HUES6 (cell line): ENCODE data around the gene SPATA9.
"Not testable (repeated sequence)": the region's sequence is repeated elsewhere in the genome, so short reads cannot be mapped to it uniquely, and the experiment has no call there.

Experiments
- H3K27ac ChIP-seq: 2 replicates; pipeline ENCODE4 v1.7.0; 2013; ENCODE audit warnings: low read depth, mild to moderate bottlenecking, low read length, inconsistent platforms
- H3K27me3 ChIP-seq: 2 replicates; pipeline ENCODE4 v1.6.1; 2013; ENCODE audit warnings: low read length; ENCODE audit not compliant: control insufficient read depth, insufficient read depth
- H3K36me3 ChIP-seq: 2 replicates; pipeline ENCODE4 v1.6.1; 2013; ENCODE audit warnings: low read length; ENCODE audit not compliant: control insufficient read depth, insufficient read depth
- H3K4me1 ChIP-seq: 2 replicates; pipeline ENCODE4 v1.6.1; 2013; ENCODE audit warnings: low read length; ENCODE audit not compliant: control insufficient read depth, insufficient read depth
- H3K4me3 ChIP-seq: 2 replicates; pipeline ENCODE4 v1.5.1; 2013; ENCODE audit warnings: low read depth, low read length
- H3K9ac ChIP-seq: one replicate; pipeline ENCODE4 v1.6.1; 2013; ENCODE audit warnings: mild to moderate bottlenecking, low read length
- H3K9me3 ChIP-seq: 2 replicates; pipeline ENCODE4 v1.6.1; 2013; ENCODE audit warnings: low read depth, low read length; ENCODE audit not compliant: control insufficient read depth, insufficient read depth

Gene SPATA9

DNA sequence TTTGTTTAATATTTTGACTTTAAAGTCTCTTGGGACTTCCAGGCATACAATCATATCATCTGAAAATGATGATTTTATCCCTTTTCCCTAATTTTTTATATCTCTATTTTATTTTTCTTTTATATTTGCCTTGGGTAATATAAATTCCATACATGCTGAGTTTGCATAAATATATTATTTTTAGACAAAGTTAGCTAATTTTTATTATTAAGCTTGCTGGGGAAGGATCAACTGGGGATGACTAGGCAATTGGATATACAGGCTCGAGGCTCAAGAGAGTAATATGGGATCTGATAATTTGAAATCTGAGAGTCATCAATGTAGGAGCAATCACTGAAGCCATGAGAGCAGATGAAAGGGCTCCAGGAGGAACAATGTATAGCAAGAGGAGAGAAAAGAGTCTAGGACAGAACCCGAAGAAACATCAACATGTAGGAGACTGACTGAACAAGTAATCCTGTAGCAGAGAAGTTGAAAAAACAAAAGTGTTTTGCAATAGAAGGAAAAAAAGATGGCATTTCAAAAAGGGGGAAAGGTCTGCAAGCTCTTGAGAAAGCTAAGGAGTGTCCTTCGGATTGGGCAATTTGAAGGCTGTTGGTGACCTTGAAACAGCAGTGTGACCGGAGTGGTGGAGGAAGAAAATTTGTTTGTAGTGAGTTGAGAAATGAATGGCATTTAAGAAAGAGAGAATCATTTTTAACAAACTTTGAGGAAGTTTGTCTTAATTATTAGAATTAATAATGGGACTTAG is 31.3 kb upstream of the SPATA9 start:
- Histone ChIP-seq H3K27me3 (no peaks in the 10 kb centered on the region; the same call in 1 of the 2 replicates), H3K4me1 (peaks cover 26% of the 10 kb centered on the region), H3K36me3 (no peaks in the 10 kb centered on the region), H3K4me3 (no peak overlapping the region), H3K9me3 (no peaks in the 10 kb centered on the region), H3K9ac (no peak overlapping the region), H3K27ac (no peak overlapping the region)

DNA sequence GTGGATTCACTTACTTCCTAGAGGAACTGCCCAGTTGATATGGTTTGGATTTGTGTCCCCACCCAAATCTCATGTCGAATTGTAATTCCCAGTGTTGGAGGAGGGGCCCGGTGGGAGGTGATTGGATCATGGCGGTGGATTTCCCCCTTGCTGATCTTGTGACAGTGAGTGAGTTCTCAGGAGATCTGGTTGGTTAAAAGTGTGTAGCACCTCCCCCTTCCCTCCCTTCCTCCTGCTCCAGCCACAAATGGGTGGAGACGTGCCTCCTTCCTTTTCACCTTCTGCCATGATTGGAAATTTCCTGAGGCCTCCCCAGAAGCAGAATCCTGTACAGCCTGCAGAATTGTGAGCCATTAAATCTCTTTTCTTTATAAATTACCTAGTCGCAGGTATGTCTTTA is 30.5 kb upstream of the SPATA9 start:
- H3K27me3 ChIP-seq, H3K9ac ChIP-seq, H3K36me3 ChIP-seq, H3K9me3 ChIP-seq, H3K4me3 ChIP-seq, H3K27ac ChIP-seq: not testable (repeated sequence)
- H3K4me1 ChIP-seq = peaks cover 24% of the 10 kb centered on the region

DNA sequence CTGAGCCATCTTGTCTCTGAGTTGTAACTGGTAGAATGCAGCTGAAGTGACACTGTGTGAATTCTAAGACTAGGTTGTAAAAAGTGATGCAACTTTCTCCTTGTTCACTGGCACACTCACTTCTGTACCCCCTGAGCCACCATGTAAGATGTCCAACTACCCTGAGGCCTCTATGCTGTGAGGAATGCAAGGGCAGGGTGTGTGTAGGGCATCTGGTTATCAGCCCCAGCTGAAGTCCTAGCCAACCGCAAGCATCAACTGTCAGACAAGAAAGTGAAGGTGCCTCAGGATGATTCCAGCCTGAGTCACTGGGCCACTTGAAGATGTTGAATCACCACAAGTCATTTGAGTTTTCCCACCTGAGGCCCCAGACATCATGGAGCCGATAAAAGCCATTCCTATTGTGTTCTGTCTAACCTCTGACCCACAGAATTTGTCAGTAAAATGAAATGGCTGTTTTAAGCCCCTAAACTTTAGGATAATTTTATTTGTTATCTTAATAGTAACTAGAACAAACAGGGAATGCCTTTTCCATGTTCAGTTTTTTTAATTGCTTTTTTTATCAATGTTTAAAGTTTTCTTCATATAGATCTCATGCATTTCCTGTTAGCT is 29.7 kb upstream of the SPATA9 start:
- no peaks in the 10 kb centered on the region for H3K9me3 ChIP-seq
- peak overlapping the region; percentile 44; the same call in 1 of the 2 replicates for H3K27ac ChIP-seq
- H3K4me3 ChIP-seq = no peak overlapping the region; the same call in 1 of the 2 replicates
- H3K4me1 ChIP-seq = peaks cover 17% of the 10 kb centered on the region
- H3K9ac ChIP-seq = no peak overlapping the region
- no peaks in the 10 kb centered on the region for H3K36me3 ChIP-seq
- H3K27me3 ChIP-seq = no peaks in the 10 kb centered on the region; the same call in 1 of the 2 replicates

DNA sequence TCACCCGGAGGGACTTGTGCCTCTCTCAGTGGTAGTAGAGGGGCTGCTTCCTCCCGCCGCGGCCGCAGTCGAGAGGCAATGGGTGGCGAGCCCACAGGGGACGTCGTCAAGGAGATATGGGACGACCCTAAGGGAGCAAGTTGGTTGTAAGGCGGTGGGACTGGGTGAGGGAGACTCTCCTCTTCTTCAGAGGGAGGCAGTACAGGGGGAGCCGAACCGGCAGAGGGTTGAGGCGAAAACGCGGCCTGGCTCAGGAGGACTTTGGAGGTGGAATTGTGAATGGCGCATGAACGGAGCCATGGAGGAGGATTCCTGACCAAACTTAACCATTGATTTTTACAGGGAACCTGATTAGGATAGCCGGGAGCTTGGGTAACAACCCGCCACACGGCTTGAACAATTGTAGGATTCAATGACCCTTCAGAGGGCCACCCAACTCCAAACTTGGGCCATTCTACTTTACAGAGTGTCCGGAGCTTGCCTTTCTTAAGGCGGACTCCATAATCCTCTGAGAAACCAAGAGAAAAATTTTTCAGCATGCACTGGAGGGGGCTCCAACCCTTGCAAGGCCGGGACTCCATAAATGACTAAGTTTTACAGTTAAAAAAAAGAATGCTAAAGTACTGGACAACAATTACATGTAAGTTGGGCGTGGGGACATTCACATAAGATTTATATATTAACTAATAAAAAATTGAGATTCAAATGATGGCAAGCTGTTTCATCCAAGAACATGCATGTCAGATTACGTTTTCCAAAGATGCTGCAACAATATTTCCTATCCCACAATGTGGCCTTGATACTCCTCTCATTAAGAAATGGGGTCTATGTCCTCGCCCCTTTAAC is 28.9 kb upstream of the SPATA9 start:
- Histone ChIP-seq H3K36me3 (no peaks in the 10 kb centered on the region), H3K9me3 (no peaks in the 10 kb centered on the region), H3K27me3 (no peaks in the 10 kb centered on the region; the same call in 1 of the 2 replicates), H3K4me1 (peaks cover 14% of the 10 kb centered on the region), H3K9ac (peak overlapping the region; percentile 45), H3K27ac (no peak overlapping the region; the same call in 1 of the 2 replicates), H3K4me3 (peak overlapping the region; percentile 63)

DNA sequence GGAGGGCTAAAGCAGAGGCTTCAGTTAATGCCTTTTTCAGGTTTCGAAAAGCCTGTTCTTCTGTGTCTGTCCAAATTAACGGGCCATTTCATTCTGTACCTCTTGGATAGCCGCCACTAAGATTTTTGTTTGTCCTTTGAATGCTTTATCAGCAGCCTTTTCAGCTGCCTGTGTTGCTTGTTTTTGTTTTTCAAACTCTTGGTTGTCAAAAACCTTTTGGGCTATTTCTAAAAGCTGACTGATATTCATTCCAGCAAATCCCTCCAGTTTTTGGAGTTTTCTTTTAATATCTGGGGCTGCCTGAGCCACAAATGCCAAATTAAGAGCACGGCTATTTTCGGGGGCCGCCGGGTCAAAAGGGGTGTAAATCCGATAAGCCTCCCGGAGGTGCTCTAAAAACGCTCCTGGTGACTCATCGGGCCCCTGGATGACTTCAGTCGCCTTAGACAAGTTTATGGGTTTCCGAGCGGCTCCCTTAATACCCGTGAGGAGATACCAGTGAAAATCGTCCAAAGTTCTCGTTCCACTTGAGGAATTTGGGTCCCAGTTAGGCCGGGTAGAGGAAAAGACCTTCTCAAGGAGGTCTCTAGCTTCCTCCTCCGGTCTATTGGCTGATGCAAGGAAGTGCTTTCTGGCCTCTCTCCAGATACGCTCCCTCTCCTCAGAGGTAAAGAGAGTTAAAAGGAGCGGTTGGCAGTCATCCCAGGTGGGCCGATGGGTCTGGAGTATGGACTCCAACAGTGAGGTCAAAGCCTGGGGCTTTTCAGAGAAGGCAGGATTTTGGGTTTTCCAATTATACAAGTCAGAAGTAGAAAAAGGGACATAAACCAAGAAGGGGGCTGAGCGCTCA is 28.1 kb upstream of the SPATA9 start:
- H3K4me3 ChIP-seq = peak overlapping the region; percentile 63
- peaks cover 14% of the 10 kb centered on the region for H3K4me1 ChIP-seq
- H3K9me3 ChIP-seq, H3K36me3 ChIP-seq, H3K27ac ChIP-seq, H3K27me3 ChIP-seq: not testable (repeated sequence)
- peak overlapping the region; percentile 45 for H3K9ac ChIP-seq

DNA sequence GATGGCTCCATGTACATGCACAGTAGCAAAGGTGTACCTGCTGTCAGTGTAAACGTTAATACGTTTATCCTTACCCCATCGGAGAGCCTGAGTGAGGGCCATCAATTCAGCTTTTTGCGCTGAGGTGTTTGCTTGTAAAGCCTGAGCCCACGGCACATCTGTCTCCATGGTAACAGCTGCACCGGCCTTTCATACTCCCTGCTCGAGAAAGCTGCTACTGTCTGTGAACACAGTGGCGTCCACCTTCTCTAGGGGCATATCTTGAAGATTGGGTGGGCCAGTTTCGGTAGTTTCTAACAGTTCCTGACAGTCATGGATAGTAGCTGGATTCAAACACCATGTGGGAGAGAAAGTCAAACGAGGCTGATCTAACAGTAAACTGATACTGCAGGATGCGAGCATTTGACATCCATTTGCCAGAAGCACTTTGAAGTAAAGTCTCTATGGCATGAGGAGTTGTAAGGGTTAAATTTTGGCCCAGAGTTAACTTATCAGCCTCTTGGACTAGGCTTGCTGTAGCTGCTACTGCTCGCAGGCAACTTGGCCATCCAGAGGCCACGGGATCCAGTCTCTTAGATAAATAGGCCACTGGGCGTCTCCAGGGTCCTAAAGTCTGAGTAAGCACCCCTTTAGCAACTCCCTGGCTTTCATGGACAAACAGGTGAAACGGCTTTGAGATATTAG is 27.3 kb upstream of the SPATA9 start:
- no peaks in the 10 kb centered on the region for H3K9me3 ChIP-seq
- H3K4me1 ChIP-seq = peaks cover 14% of the 10 kb centered on the region
- peak overlapping the region; percentile 63; the same call in 1 of the 2 replicates for H3K4me3 ChIP-seq
- no peaks in the 10 kb centered on the region; the same call in 1 of the 2 replicates for H3K27me3 ChIP-seq
- no peak overlapping the region for H3K27ac ChIP-seq
- no peak overlapping the region for H3K9ac ChIP-seq
- H3K36me3 ChIP-seq = no peaks in the 10 kb centered on the region

DNA sequence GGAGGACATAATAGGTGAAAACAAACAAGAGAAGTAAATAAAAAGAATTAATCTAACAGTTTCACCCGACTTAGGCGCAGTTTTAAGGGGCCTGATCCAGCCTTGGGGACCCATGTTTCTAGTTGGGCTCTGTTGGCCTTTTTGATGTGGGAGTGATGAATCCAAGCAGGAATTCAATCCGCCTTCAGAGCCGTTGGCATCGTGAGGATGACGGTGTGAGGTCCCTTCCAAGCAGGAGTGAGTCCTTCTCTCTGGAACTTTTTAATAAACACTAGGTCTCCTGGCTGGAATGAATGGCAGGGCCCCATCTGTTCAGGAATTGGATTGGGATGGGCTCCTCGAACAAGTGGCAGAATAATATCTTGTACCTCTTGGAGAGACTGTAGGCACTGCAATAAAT is 26.1 kb upstream of the SPATA9 start:
- Histone ChIP-seq H3K27ac (no peak overlapping the region), H3K4me1 (peaks cover 14% of the 10 kb centered on the region), H3K9me3 (no peaks in the 10 kb centered on the region), H3K9ac (no peak overlapping the region), H3K27me3 (no peaks in the 10 kb centered on the region; the same call in 1 of the 2 replicates), H3K4me3 (no peak overlapping the region), H3K36me3 (no peaks in the 10 kb centered on the region)

DNA sequence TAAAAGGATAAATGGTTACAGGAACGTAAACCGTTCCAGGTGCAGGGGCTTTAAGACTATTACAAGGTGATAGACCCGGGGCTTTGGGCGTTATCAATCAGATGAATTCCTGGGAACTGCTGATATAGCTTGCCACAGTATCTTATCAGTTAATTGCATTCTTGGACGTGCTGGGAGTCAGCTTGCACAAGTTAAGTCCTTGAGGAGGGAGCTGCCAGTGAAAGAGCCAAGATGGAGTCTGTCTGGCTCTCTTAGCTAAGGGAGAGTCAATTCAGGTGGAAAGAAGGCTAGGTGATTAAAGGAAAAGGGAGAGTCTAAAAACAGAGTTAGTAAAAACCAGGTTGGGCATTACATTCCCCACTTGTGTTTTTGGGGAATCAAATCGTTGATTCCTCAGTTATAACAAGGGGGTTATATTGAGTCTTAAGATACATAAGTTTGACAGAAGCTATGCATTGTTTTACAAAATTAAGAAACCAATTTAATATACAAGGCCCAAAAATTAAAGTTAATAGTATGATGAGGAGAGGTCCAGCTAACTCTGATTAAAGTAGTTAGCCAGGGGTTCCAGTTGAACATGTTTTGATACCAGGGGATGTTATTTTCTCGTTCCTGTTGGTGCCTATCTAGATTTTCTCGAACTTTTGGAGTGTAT is 24.9 kb upstream of the SPATA9 start:
- peaks cover 14% of the 10 kb centered on the region for H3K4me1 ChIP-seq
- not testable (repeated sequence) for H3K27ac ChIP-seq, H3K36me3 ChIP-seq, H3K27me3 ChIP-seq, H3K4me3 ChIP-seq, H3K9ac ChIP-seq, H3K9me3 ChIP-seq

DNA sequence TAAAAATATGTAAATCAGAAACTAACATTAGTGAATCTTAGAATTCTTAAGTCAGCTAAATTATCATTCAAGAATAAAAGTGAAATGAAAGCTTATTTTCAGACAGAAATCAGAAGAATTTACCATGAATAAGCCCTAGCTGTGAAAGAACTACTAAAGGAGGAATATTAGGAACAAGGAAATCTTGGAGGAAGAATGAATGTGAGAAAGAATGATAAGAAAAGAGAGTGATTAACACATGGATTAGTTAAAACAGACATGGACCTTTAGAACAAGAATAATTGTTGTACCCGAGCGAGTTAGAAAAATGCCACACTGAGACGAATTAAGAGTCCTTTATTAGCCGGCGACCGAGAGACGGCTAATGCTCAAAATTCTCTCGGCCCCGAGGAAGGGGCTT is 24.3 kb upstream of the SPATA9 start:
- Histone ChIP-seq H3K4me3 (peak overlapping the region; percentile 19; the same call in 1 of the 2 replicates), H3K9me3 (no peaks in the 10 kb centered on the region), H3K27ac (peak overlapping the region; percentile 45; the same call in 1 of the 2 replicates), H3K9ac (no peak overlapping the region), H3K36me3 (no peaks in the 10 kb centered on the region), H3K27me3 (no peaks in the 10 kb centered on the region; the same call in 1 of the 2 replicates), H3K4me1 (peaks cover 10% of the 10 kb centered on the region; the same call in 1 of the 2 replicates)
